Prostate gland (tissue), 2 donors: ENCODE data around the gene CCDC188. TPM values are rescaled to one million over a fixed set of nuclear protein-coding genes. Genes with fewer than 3 reads are reported as not detected.

Experiments
- DNase-seq: peaks from one replicate; pipeline ENCODE4 v3.0.0-alpha.2; 2019; ENCODE audit warnings: low spot score
- H3K27ac ChIP-seq, 2 donors: fragments of 200-600 bp; sonication (generic); 2 replicates each; pipeline ENCODE4 v1.5.1; 2017 to 2019
- H3K27me3 ChIP-seq: fragments of 200-600 bp; sonication (generic); replicated peaks from 2 replicates; pipeline ENCODE4 v1.5.1; 2019; ENCODE audit not compliant: insufficient read depth
- H3K36me3 ChIP-seq, 2 donors: fragments of 200-600 bp; sonication (generic); 1 replicate in 1 of 2; 2 replicates in 1 of 2; pipeline versions ENCODE4 v1.5.1 to v1.8.1; 2017 to 2019
- H3K4me1 ChIP-seq: fragments of 200-600 bp; sonication (generic); replicated peaks from 2 replicates; pipeline ENCODE4 v1.5.1; 2019
- H3K4me3 ChIP-seq, 2 donors: fragments of 200-600 bp; sonication (generic); 2 replicates each; pipeline ENCODE4 v1.5.1; 2017 to 2019
- H3K9me3 ChIP-seq: fragments of 200-600 bp; sonication (generic); 2 replicates; pipeline ENCODE4 v1.5.1; 2017
- CTCF ChIP-seq, 4 experiments: fragments of 200-600 bp in 2 of 4; fragments of 450-650 bp in 2 of 4; sonication (generic) in 2 of 4; IDR thresholded peaks; 1 replicate in 3 of 4; 2 replicates in 1 of 4; pipeline ENCODE4 v1.5.1; 2016 to 2019; ENCODE audit warnings: antibody characterized with exemption in 4 of 4, mild to moderate bottlenecking in 2 of 4, moderate library complexity in 2 of 4
- POLR2A ChIP-seq: fragments of 450-650 bp; IDR thresholded peaks from one replicate; pipeline ENCODE4 v1.6.1; 2016; ENCODE audit warnings: antibody characterized with exemption, mild to moderate bottlenecking
- POLR2AphosphoS5 ChIP-seq: sonication (generic); formaldehyde crosslinking; IDR thresholded peaks from one replicate; pipeline ENCODE4 v1.6.1; 2017; ENCODE audit warnings: antibody characterized with exemption
- WGBS: methylation state at CpG from one replicate; pipeline ENCODE4 v1.1.5; 2018; 5-methylcytosine and 5-hydroxymethylcytosine counted together
- intact Hi-C: fragments of 100-400 bp; cut with DNase I; formaldehyde crosslinking; loops from one replicate; pipeline ENCODE4 v1.14.2; 2022
- total RNA-seq, 2 donors: library from RNA; depleted of rRNA; stranded (reverse); fragments of >200 nt; gene quantifications; one replicate each; pipeline ENCODE4 v1.1.0, GENCODE V29; 2016

Gene CCDC188
- total RNA-seq, 2 donors from 2014 or later, result 1.2 TPM; not detected in 1

DNA sequence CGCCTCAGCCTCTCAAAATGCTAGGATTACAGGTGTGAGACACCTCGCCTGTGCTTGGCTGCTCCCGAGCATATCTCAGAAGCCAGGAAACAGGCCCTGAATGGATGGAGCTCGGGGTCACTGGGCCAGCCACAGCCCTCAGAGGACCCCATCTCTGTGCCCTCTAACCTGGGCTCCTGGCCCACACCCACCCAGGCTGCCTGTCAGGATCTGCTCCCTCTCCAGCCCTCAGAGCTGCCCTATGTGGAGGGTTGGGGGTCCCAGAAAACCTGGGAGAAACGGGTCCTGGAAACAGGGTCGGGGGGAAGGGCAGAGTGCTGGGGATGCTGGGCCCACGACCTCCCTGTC is 5.2 kb upstream of the CCDC188 start:
- intact Hi-C loops, result loop anchor here (5.0 kb wide), 1 partner anchor 111 kb away; the partner anchor contains the start of gene RTN4R
- TF ChIP-seq CTCF (IDR thresholded peaks at IDR 0.05), result no peak
- TF ChIP-seq POLR2A, result no peak
- TF ChIP-seq POLR2AphosphoS5, result no peak
- H3K4me3 ChIP-seq, result no peak overlapping the region
- no peaks in the 10 kb centered on the region for H3K36me3 ChIP-seq
- no peak overlapping the region for H3K27ac ChIP-seq
- no peaks in the 10 kb centered on the region for H3K9me3 ChIP-seq
- no peaks in the 10 kb centered on the region for H3K4me1 ChIP-seq
- no peak for DNase-seq
- WGBS, result 84% methylated on average over 7 of the region's 7 CpGs
- no peaks in the 10 kb centered on the region for H3K27me3 ChIP-seq

DNA sequence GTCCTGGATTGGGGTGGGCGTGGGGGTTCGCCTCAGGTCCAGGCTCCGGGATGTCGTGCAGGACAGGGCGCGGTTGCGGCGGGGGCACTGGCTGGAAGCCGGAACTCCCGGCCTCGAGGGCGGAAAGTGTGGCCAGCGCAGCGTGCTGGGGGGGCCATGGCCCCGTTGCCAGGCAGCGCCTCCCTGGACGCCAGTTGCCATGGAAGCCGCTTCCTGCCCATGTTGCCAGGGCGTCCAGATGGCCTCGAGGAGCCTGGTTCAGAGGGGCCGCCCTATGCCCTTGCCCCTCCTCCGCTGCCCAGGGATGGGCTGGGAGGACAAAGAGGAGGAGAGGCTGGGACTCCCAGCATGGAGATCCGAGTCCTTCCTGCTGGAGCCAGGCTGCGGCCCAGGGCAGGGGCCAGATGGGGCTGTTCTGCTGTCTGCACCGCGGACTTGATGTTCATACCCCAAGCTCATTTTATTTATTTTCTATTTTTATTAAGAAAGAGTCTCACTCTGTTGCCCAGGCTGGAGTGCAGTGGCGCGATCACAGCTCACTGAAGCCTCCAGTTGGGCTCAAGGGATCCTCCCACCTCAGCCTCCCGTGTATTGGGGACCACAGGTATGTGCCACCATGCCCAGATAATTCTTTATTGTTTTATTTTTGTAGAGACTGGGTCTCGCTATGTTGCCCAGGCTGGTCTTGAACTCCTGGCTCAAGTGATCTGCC is 4.6 kb upstream of the CCDC188 start:
- Histone ChIP-seq H3K4me1 (no peaks in the 10 kb centered on the region), H3K27ac (no peak overlapping the region), H3K4me3 (no peak overlapping the region), H3K9me3 (no peaks in the 10 kb centered on the region), H3K36me3 (no peaks in the 10 kb centered on the region), H3K27me3 (no peaks in the 10 kb centered on the region)
- TF ChIP-seq POLR2A, result no peak
- TF ChIP-seq CTCF (IDR thresholded peaks at IDR 0.05), result no peak
- no peak for TF ChIP-seq POLR2AphosphoS5
- WGBS, result 77% methylated on average over 11 of the region's 30 CpGs
- no peak for DNase-seq
- intact Hi-C loops, result loop anchor here (5.0 kb wide), 1 partner anchor 112 kb away; the partner anchor contains the start of gene RTN4R

DNA sequence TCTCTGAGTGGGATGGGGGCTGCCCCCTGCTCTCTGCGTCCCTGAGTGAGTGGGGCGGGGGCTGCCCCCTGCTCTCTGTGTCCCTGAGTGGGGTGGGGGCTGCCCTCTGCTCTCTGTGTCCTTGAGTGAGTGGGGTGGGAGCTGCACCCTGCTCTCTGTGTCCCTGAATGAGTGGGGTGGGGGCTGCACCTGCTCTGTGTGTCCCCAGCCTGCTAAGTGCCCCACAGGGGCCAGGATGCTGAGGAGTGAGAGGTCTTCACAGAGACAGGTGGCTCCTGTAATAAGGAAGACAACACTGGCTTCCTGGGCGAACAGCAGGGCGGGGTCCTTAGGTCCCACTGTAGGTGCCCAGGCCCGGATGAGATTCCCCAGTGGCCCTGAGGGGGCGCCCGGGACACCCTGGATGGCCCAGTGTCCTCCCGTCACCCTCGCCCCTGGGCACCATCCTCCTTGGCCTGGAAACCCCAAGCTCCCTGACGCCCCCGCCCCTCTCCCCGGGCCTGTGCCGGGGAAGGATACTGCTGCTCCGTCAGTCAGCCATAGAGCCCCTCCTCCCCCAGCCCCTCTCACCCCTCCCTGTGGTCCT is 3.8 kb upstream of the CCDC188 start:
- no peaks in the 10 kb centered on the region for H3K27me3 ChIP-seq
- H3K4me3 ChIP-seq, result no peak overlapping the region
- TF ChIP-seq POLR2A (no peak), POLR2AphosphoS5 (no peak), CTCF (IDR thresholded peaks at IDR 0.05) (no peak)
- 48% methylated on average over 14 of the region's 14 CpGs for WGBS
- H3K9me3 ChIP-seq, result no peaks in the 10 kb centered on the region
- no peaks in the 10 kb centered on the region for H3K36me3 ChIP-seq
- no peak for DNase-seq
- intact Hi-C loops, result loop anchor here (5.0 kb wide), 1 partner anchor 113 kb away; the partner anchor contains the start of gene RTN4R
- H3K27ac ChIP-seq, result no peak overlapping the region
- H3K4me1 ChIP-seq, result no peaks in the 10 kb centered on the region

DNA sequence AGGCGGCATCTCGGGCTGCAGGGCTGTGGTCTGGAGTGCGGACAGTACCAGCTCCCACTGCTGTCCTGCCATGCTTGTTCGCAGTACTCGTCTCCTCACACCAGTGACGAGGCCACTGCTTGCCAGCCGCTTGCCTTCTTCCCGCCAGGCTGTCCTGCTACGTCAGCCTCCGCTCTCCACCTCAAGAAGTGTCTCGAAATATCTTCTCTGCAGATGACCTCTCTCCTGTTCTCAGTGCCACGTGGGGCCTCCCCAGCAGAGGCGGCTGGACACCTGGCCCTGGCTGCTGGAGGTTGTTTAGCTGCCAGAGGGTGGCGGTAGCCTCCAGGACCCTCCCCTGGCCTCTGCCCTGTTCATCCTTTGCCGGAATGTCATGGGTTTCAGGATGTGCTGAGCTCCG is 3.1 kb upstream of the CCDC188 start:
- Histone ChIP-seq H3K27me3 (no peaks in the 10 kb centered on the region), H3K27ac (no peak overlapping the region), H3K4me3 (no peak overlapping the region), H3K4me1 (no peaks in the 10 kb centered on the region), H3K36me3 (no peaks in the 10 kb centered on the region), H3K9me3 (no peaks in the 10 kb centered on the region)
- DNase-seq, result no peak
- 32% methylated on average over 16 of the region's 16 CpGs for WGBS
- TF ChIP-seq CTCF (IDR thresholded peaks at IDR 0.05), result no peak
- no peak for TF ChIP-seq POLR2A
- no peak for TF ChIP-seq POLR2AphosphoS5
- intact Hi-C loops, result no loop called here

DNA sequence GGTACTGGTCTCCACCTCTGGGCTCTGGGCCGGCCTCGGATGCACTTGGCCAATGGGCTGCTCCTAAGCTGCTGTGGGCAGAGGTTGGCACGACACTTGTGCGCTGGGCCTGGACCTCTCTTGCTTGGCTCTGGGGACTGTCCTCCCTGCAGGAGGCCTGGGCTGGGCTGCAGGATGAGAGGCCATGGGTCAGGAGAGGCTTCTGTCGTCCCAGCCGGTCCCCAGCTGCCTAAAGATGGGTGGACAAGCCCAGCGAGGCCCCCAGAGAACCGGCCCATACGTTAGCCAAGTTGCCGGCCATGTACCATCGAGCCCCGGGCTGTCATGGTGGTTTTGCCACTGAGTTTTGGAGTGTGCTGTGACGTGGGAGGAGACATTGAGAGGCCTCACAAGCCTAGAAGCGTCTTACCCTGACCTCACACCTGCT is 1.6 kb upstream of the CCDC188 start:
- Histone ChIP-seq H3K27me3 (no peaks in the 10 kb centered on the region), H3K4me1 (no peaks in the 10 kb centered on the region), H3K36me3 (no peaks in the 10 kb centered on the region), H3K9me3 (no peaks in the 10 kb centered on the region), H3K27ac (no peak overlapping the region), H3K4me3 (no peak overlapping the region)
- intact Hi-C loops, result no loop called here
- TF ChIP-seq POLR2A, result no peak
- no peak for TF ChIP-seq CTCF (IDR thresholded peaks at IDR 0.05)
- TF ChIP-seq POLR2AphosphoS5, result no peak
- DNase-seq, result no peak
- 90% methylated on average over 14 of the region's 14 CpGs for WGBS
